H9 (cell line): ENCODE results near the gene PPL. TPM values are rescaled to one million over a fixed set of nuclear protein-coding genes. Genes with fewer than 3 reads are reported as not detected.

Experiments
- DNase-seq: peaks from one replicate; pipeline ENCODE4 v3.0.0-alpha.2; 2017
- H2AFZ ChIP-seq: one replicate; pipeline ENCODE4 v1.6.1; 2013; ENCODE audit warnings: mild to moderate bottlenecking, low read length, control low read depth, moderate library complexity
- H2AK5ac ChIP-seq: 2 replicates; pipeline ENCODE4 v1.6.1; 2013; ENCODE audit warnings: low read length, control low read depth, mixed read lengths; ENCODE audit not compliant: insufficient read length
- H2BK120ac ChIP-seq: one replicate; pipeline ENCODE4 v1.6.1; 2013; ENCODE audit warnings: low read depth, mild to moderate bottlenecking, low read length, control low read depth, inconsistent platforms; ENCODE audit not compliant: poor library complexity, severe bottlenecking
- H2BK12ac ChIP-seq: 2 replicates; pipeline ENCODE4 v1.6.1; 2013; ENCODE audit warnings: low read length, control low read depth, mixed read lengths, low read depth; ENCODE audit not compliant: insufficient read length
- H2BK15ac ChIP-seq: 2 replicates; pipeline ENCODE4 v1.6.1; 2013; ENCODE audit warnings: low read depth, low read length, control low read depth
- H2BK20ac ChIP-seq: one replicate; pipeline ENCODE4 v1.6.1; 2013; ENCODE audit warnings: low read depth, mild to moderate bottlenecking, low read length, control low read depth, inconsistent platforms; ENCODE audit not compliant: poor library complexity, severe bottlenecking
- H2BK5ac ChIP-seq: 2 replicates; pipeline ENCODE4 v1.6.1; 2013; ENCODE audit warnings: low read length, control low read depth, mixed read lengths; ENCODE audit not compliant: insufficient read length
- H3K14ac ChIP-seq: 2 replicates; pipeline ENCODE4 v1.6.1; 2013; ENCODE audit warnings: low read length, control low read depth; ENCODE audit not compliant: insufficient read depth
- H3K18ac ChIP-seq: 2 replicates; pipeline ENCODE4 v1.6.1; 2013; ENCODE audit warnings: low read depth, mild to moderate bottlenecking, mixed read lengths, low read length, control low read depth; ENCODE audit not compliant: insufficient read length
- H3K23ac ChIP-seq: 2 replicates; pipeline ENCODE4 v1.6.1; 2013; ENCODE audit warnings: low read length, control low read depth, mixed read lengths, low read depth; ENCODE audit not compliant: insufficient read length
- H3K23me2 ChIP-seq: 2 replicates; pipeline ENCODE4 v1.6.1; 2013; ENCODE audit warnings: low read depth, mild to moderate bottlenecking, mixed read lengths, low read length, control low read depth; ENCODE audit not compliant: insufficient read length, poor library complexity, severe bottlenecking
- H3K27ac ChIP-seq: 2 replicates; pipeline ENCODE4 v1.5.1; 2013; ENCODE audit warnings: low read length, control low read depth, mixed read lengths, low read depth; ENCODE audit not compliant: insufficient read length
- H3K27me3 ChIP-seq: 2 replicates; pipeline ENCODE4 v1.6.1; 2013; ENCODE audit warnings: low read length, control low read depth, inconsistent platforms; ENCODE audit not compliant: insufficient read depth
- H3K4ac ChIP-seq: 2 replicates; pipeline ENCODE4 v1.6.1; 2013; ENCODE audit warnings: low read depth, mild to moderate bottlenecking, control low read depth, inconsistent platforms, low read length, moderate library complexity
- H3K4me1 ChIP-seq: 2 replicates; pipeline ENCODE4 v1.6.1; 2013; ENCODE audit warnings: low read length, control low read depth, inconsistent platforms; ENCODE audit not compliant: insufficient read depth
- H3K4me2 ChIP-seq: 2 replicates; pipeline ENCODE4 v1.6.1; 2013; ENCODE audit warnings: low read length, control low read depth, mixed read lengths; ENCODE audit not compliant: insufficient read length, insufficient read depth
- H3K56ac ChIP-seq: 2 replicates; pipeline ENCODE4 v1.6.1; 2013; ENCODE audit warnings: low read depth, mild to moderate bottlenecking, mixed read lengths, low read length, control low read depth; ENCODE audit not compliant: insufficient read length
- H3K79me1 ChIP-seq: 2 replicates; pipeline ENCODE4 v1.6.1; 2013; ENCODE audit warnings: low read depth, mild to moderate bottlenecking, moderate library complexity, low read length, control low read depth, inconsistent platforms; ENCODE audit not compliant: insufficient read depth, poor library complexity, severe bottlenecking
- H3K79me2 ChIP-seq: 2 replicates; pipeline ENCODE4 v1.6.1; 2013; ENCODE audit warnings: low read length, control low read depth, inconsistent platforms; ENCODE audit not compliant: insufficient read depth
- H3K9ac ChIP-seq: 2 replicates; pipeline ENCODE4 v1.6.1; 2013; ENCODE audit warnings: low read length, control low read depth, mixed read lengths; ENCODE audit not compliant: insufficient read length; ENCODE audit errors: extremely low read depth
- H3K9me3 ChIP-seq: one replicate; pipeline ENCODE4 v1.6.1; 2013; ENCODE audit warnings: low read depth, low read length, inconsistent platforms; ENCODE audit not compliant: control insufficient read depth
- H3T11ph ChIP-seq: one replicate; pipeline ENCODE4 v1.6.1; 2013; ENCODE audit warnings: mild to moderate bottlenecking, low read length, control low read depth, inconsistent platforms
- H4K20me1 ChIP-seq: one replicate; pipeline ENCODE4 v1.6.1; 2013; ENCODE audit not compliant: control insufficient read depth, insufficient read length, insufficient read depth
- H4K5ac ChIP-seq: 2 replicates; pipeline ENCODE4 v1.6.1; 2013; ENCODE audit warnings: low read depth, mild to moderate bottlenecking, mixed read lengths, low read length, control low read depth; ENCODE audit not compliant: insufficient read length
- H4K8ac ChIP-seq: replicated peaks from 2 replicates; pipeline ENCODE4 v1.6.1; 2013; ENCODE audit warnings: low read length, control low read depth, mixed read lengths, low read depth; ENCODE audit not compliant: insufficient read length
- H4K91ac ChIP-seq: 2 replicates; pipeline ENCODE4 v1.6.1; 2013; ENCODE audit warnings: low read depth, mild to moderate bottlenecking, moderate library complexity, mixed read lengths, low read length, control low read depth; ENCODE audit not compliant: insufficient read length
- H3K27ac Mint-ChIP-seq, 3 experiments: 2 replicates in 2 of 3; 3 replicates in 1 of 3; pipeline ENCODE4 v1.8.0; 2020 to 2021; ENCODE audit warnings: mixed read lengths in 3 of 3, mild to moderate bottlenecking in 1 of 3, moderate library complexity in 1 of 3
- H3K27me3 Mint-ChIP-seq: 2 replicates; pipeline ENCODE4 v1.8.0; 2021; ENCODE audit warnings: low read depth, mild to moderate bottlenecking, moderate library complexity, mixed read lengths
- H3K36me3 Mint-ChIP-seq, 3 experiments: 2 replicates in 2 of 3; 3 replicates in 1 of 3; pipeline ENCODE4 v1.8.0; 2020 to 2021; ENCODE audit warnings: low read depth in 3 of 3, mixed read lengths in 3 of 3; ENCODE audit not compliant: insufficient read depth in 1 of 3
- H3K4me1 Mint-ChIP-seq, 2 experiments: 2 replicates each; pipeline ENCODE4 v1.8.0; 2020; ENCODE audit warnings: mixed read lengths in 2 of 2
- H3K4me3 Mint-ChIP-seq, 2 experiments: 2 replicates in 1 of 2; 3 replicates in 1 of 2; pipeline ENCODE4 v1.8.0; 2020 to 2021; ENCODE audit warnings: mild to moderate bottlenecking in 2 of 2, mixed read lengths in 2 of 2, moderate library complexity in 1 of 2
- H3K9me3 Mint-ChIP-seq, 2 experiments: 2 replicates in 1 of 2; 3 replicates in 1 of 2; pipeline ENCODE4 v1.8.0; 2020; ENCODE audit warnings: mild to moderate bottlenecking in 2 of 2, mixed read lengths in 2 of 2, moderate library complexity in 1 of 2
- WGBS: extraction: QIAGEN DNeasy Blood & Tissue Kit; methylation state at CpG from one replicate; pipeline ENCODE4 v1.1.7; 2013; ENCODE audit warnings: missing lambda C conversion rate, low lambda C conversion rate, mixed read lengths; ENCODE audit not compliant: insufficient read length; ENCODE audit errors: extremely low coverage; 5-methylcytosine and 5-hydroxymethylcytosine counted together
- total RNA-seq: library from RNA; stranded (reverse); gene quantifications from 2 replicates; pipeline ENCODE4 v1.2.1, GENCODE V29; 2021
- TF ChIP-seq, protein P1 (sequence below): fragments of 200-600 bp; sonication (generic); conservative IDR thresholded peaks from 3 replicates; pipeline ENCODE4 v1.8.0; 2021; ENCODE audit warnings: antibody characterized with exemption, mild to moderate bottlenecking

PPL gene
- total RNA-seq, 1 experiment from 2014 or later: 29.2 TPM

DNA sequence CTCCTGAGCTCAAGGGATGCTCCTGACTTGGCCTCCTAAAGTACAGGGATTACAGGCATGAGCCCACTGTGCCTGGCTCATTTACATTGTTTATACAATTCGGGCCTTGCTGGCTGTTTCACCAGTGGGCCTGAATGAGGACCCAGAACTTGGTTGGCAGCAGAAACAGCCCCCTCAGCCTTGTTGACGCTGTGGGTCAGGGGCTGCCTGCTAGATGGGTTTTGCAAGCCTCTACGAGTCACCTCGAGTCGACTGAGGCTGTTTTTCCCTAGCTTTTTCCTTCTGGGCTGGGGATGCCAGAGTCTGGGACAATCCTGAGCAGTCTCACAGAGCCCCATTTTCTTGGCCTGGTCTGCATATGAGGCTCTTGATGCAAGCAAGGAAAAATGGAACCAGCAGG, 16.1 kb downstream of the PPL start:
- H3T11ph ChIP-seq: no peak overlapping the region
- no peak overlapping the region for H2BK20ac ChIP-seq
- H2AFZ ChIP-seq: no peak overlapping the region
- no peak overlapping the region for H3K4ac ChIP-seq
- no peak overlapping the region for H2BK15ac ChIP-seq
- no peak overlapping the region for H2BK12ac ChIP-seq
- no CpG with 5 or more reads among the region's 5 CpGs for WGBS
- no peak overlapping the region for H3K27ac ChIP-seq
- no peak overlapping the region for H2BK5ac ChIP-seq
- H3K79me2 ChIP-seq: no peaks in the 10 kb centered on the region
- no peak for DNase-seq
- H3K56ac ChIP-seq: no peak overlapping the region
- H4K20me1 ChIP-seq: no peaks in the 10 kb centered on the region
- H4K5ac ChIP-seq: no peak overlapping the region
- no peaks in the 10 kb centered on the region for H3K27me3 ChIP-seq
- Mint-ChIP-seq H3K4me1 (peaks cover 31 to 34% of the 10 kb centered on the region in 2 experiments), H3K27ac (no peak overlapping the region), H3K27me3 (no peaks in the 10 kb centered on the region; the same call in 1 of the 2 replicates), H3K36me3 (peaks cover 0 to 1% (median 0%) of the 10 kb centered on the region in 3 experiments; a peak in 2 of 7 replicates), H3K4me3 (no peak overlapping the region), H3K9me3 (no peaks in the 10 kb centered on the region)
- no peak overlapping the region for H3K18ac ChIP-seq
- no peak overlapping the region for H4K8ac ChIP-seq
- no peak overlapping the region for H3K4me2 ChIP-seq
- no peak overlapping the region for H4K91ac ChIP-seq
- H3K9me3 ChIP-seq: no peaks in the 10 kb centered on the region
- no peak overlapping the region for H3K23ac ChIP-seq
- TF ChIP-seq, protein P1, sequence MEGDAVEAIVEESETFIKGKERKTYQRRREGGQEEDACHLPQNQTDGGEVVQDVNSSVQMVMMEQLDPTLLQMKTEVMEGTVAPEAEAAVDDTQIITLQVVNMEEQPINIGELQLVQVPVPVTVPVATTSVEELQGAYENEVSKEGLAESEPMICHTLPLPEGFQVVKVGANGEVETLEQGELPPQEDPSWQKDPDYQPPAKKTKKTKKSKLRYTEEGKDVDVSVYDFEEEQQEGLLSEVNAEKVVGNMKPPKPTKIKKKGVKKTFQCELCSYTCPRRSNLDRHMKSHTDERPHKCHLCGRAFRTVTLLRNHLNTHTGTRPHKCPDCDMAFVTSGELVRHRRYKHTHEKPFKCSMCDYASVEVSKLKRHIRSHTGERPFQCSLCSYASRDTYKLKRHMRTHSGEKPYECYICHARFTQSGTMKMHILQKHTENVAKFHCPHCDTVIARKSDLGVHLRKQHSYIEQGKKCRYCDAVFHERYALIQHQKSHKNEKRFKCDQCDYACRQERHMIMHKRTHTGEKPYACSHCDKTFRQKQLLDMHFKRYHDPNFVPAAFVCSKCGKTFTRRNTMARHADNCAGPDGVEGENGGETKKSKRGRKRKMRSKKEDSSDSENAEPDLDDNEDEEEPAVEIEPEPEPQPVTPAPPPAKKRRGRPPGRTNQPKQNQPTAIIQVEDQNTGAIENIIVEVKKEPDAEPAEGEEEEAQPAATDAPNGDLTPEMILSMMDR: no peak
- H2AK5ac ChIP-seq: no peak overlapping the region
- no peaks in the 10 kb centered on the region for H3K79me1 ChIP-seq
- H3K4me1 ChIP-seq: peaks cover 4% of the 10 kb centered on the region
- H3K14ac ChIP-seq: no peak overlapping the region
- no peak overlapping the region for H3K9ac ChIP-seq
- no peaks in the 10 kb centered on the region for H3K23me2 ChIP-seq
- no peak overlapping the region for H2BK120ac ChIP-seq
